Immature natural killer cell (primary cell): Measurements from ENCODE around the gene RNGTT. TPM values are rescaled to one million over a fixed set of nuclear protein-coding genes. Genes with fewer than 3 reads are reported as not detected.

Experiments used
- DNase-seq, 3 donors: peaks; one replicate each; pipeline ENCODE4 v3.0.0; 2022; ENCODE audit warnings: mixed read lengths in 1 of 3
- H3K27ac Mint-ChIP-seq, 6 donors: one replicate each; pipeline ENCODE4 v1.8.0; 2020; ENCODE audit warnings: mixed read lengths in 6 of 6, mild to moderate bottlenecking in 5 of 6, inconsistent platforms in 4 of 6, moderate library complexity in 3 of 6
- H3K27me3 Mint-ChIP-seq, 3 donors: one replicate each; pipeline ENCODE4 v1.8.0; 2020 to 2021; ENCODE audit warnings: low read depth in 3 of 3, mild to moderate bottlenecking in 3 of 3, mixed read lengths in 3 of 3, moderate library complexity in 3 of 3, inconsistent platforms in 1 of 3
- H3K36me3 Mint-ChIP-seq, 3 donors: one replicate each; pipeline ENCODE4 v1.8.0; 2020; ENCODE audit warnings: mixed read lengths in 3 of 3, inconsistent platforms in 2 of 3, mild to moderate bottlenecking in 2 of 3
- H3K4me1 Mint-ChIP-seq, 2 donors: one replicate each; pipeline ENCODE4 v1.8.0; 2020; ENCODE audit warnings: inconsistent platforms in 2 of 2, mild to moderate bottlenecking in 2 of 2, mixed read lengths in 2 of 2, moderate library complexity in 1 of 2
- H3K4me3 Mint-ChIP-seq, 5 donors: one replicate each; pipeline ENCODE4 v1.8.0; 2020; ENCODE audit warnings: mild to moderate bottlenecking in 5 of 5, mixed read lengths in 5 of 5, inconsistent platforms in 3 of 5, moderate library complexity in 3 of 5
- H3K9me3 Mint-ChIP-seq, 6 donors: one replicate each; pipeline ENCODE4 v1.8.0; 2020; ENCODE audit warnings: mild to moderate bottlenecking in 6 of 6, mixed read lengths in 6 of 6, inconsistent platforms in 4 of 6, moderate library complexity in 3 of 6
- polyA plus RNA-seq, 3 donors: library from polyadenylated mRNA; unstranded; fragments of 300-500 nt; fragmentation: Illumina TruSeq; gene quantifications; one replicate each; pipeline ENCODE4 v1.2.3, GENCODE V29; 2021

The RNGTT gene
- polyA plus RNA-seq, 3 donors from 2014 or later: 11.9 to 22.3 (median 18.9) TPM

GRCh38 chr6:88641178-88641903 is 322.1 kb downstream of the RNGTT start:
- Mint-ChIP-seq H3K27ac (peak overlapping the region in 1 of 6 donors; percentile 69), H3K4me3 (no peak overlapping the region), H3K4me1 (peaks cover 9 to 32% of the 10 kb centered on the region in 2 donors), H3K27me3 (no peaks in the 10 kb centered on the region), H3K9me3 (peaks cover 0 to 2% (median 0%) of the 10 kb centered on the region in 6 donors), H3K36me3 (no peaks in the 10 kb centered on the region)
- no peak for DNase-seq

GRCh38 chr6:88637761-88638545 is 325.5 kb downstream of the RNGTT start:
- peaks cover 0 to 4% (median 0%) of the 10 kb centered on the region in 3 donors for H3K36me3 Mint-ChIP-seq
- H3K27me3 Mint-ChIP-seq: no peaks in the 10 kb centered on the region
- H3K9me3 Mint-ChIP-seq: no peaks in the 10 kb centered on the region
- H3K4me3 Mint-ChIP-seq: no peak overlapping the region
- no peak for DNase-seq
- peaks cover 7 to 28% of the 10 kb centered on the region in 2 donors for H3K4me1 Mint-ChIP-seq
- no peak overlapping the region for H3K27ac Mint-ChIP-seq

GRCh38 chr6:88636871-88637270 is 326.5 kb downstream of the RNGTT start:
- H3K9me3 Mint-ChIP-seq: no peaks in the 10 kb centered on the region
- H3K27ac Mint-ChIP-seq: peak overlapping the region in 1 of 6 donors; percentile 50
- no peak for DNase-seq
- H3K4me3 Mint-ChIP-seq: no peak overlapping the region
- H3K4me1 Mint-ChIP-seq: peaks cover 7 to 22% of the 10 kb centered on the region in 2 donors
- peaks cover 0 to 4% (median 0%) of the 10 kb centered on the region in 3 donors for H3K36me3 Mint-ChIP-seq
- H3K27me3 Mint-ChIP-seq: no peaks in the 10 kb centered on the region

- DNase-seq: no peak
- no peak overlapping the region for H3K27ac Mint-ChIP-seq
- no peaks in the 10 kb centered on the region for H3K9me3 Mint-ChIP-seq
- H3K27me3 Mint-ChIP-seq: no peaks in the 10 kb centered on the region
- H3K4me3 Mint-ChIP-seq: no peak overlapping the region
- peaks cover 13 to 41% of the 10 kb centered on the region in 2 donors for H3K4me1 Mint-ChIP-seq
- H3K36me3 Mint-ChIP-seq: peaks cover 0 to 4% (median 0%) of the 10 kb centered on the region in 3 donors
These were observed 329.6 kb downstream of the RNGTT start for GRCh38 chr6:88633782-88634181.

- Mint-ChIP-seq H3K27ac (no peak overlapping the region), H3K4me1 (peaks cover 16 to 44% of the 10 kb centered on the region in 2 donors), H3K36me3 (peaks cover 0 to 4% (median 0%) of the 10 kb centered on the region in 3 donors), H3K4me3 (no peak overlapping the region), H3K9me3 (no peaks in the 10 kb centered on the region), H3K27me3 (no peaks in the 10 kb centered on the region)
- no peak for DNase-seq
These were observed 331.6 kb downstream of the RNGTT start for GRCh38 chr6:88631830-88632229.

GRCh38 chr6:88629838-88630494 is 333.5 kb downstream of the RNGTT start:
- peak in 1 of 3 donors; percentile 2 for DNase-seq
- no peaks in the 10 kb centered on the region for H3K9me3 Mint-ChIP-seq
- no peaks in the 10 kb centered on the region for H3K27me3 Mint-ChIP-seq
- H3K36me3 Mint-ChIP-seq: peaks cover 0 to 4% (median 0%) of the 10 kb centered on the region in 3 donors
- H3K4me3 Mint-ChIP-seq: peak overlapping the region in 1 of 5 donors; percentile 6
- H3K4me1 Mint-ChIP-seq: peaks cover 16 to 35% of the 10 kb centered on the region in 2 donors
- H3K27ac Mint-ChIP-seq: no peak overlapping the region

GRCh38 chr6:88626460-88626859 is 337.0 kb downstream of the RNGTT start:
- Mint-ChIP-seq H3K27ac (no peak overlapping the region), H3K4me1 (peaks cover 13 to 33% of the 10 kb centered on the region in 2 donors), H3K36me3 (no peaks in the 10 kb centered on the region), H3K4me3 (no peak overlapping the region), H3K9me3 (no peaks in the 10 kb centered on the region), H3K27me3 (no peaks in the 10 kb centered on the region)
- no peak for DNase-seq

- H3K27me3 Mint-ChIP-seq: no peaks in the 10 kb centered on the region
- H3K4me3 Mint-ChIP-seq: no peak overlapping the region
- H3K4me1 Mint-ChIP-seq: peaks cover under 1 to 7% of the 10 kb centered on the region in 2 donors
- H3K36me3 Mint-ChIP-seq: no peaks in the 10 kb centered on the region
- H3K27ac Mint-ChIP-seq: no peak overlapping the region
- H3K9me3 Mint-ChIP-seq: no peaks in the 10 kb centered on the region
- DNase-seq: no peak
These were observed 339.9 kb downstream of the RNGTT start for GRCh38 chr6:88623531-88623930.

- Mint-ChIP-seq H3K27ac (no peak overlapping the region), H3K4me1 (no peaks in the 10 kb centered on the region), H3K27me3 (no peaks in the 10 kb centered on the region), H3K9me3 (no peaks in the 10 kb centered on the region), H3K4me3 (no peak overlapping the region), H3K36me3 (no peaks in the 10 kb centered on the region)
- DNase-seq: no peak
These were observed 343.5 kb downstream of the RNGTT start for GRCh38 chr6:88619951-88620350.

GRCh38 chr6:88616380-88616779 is 347.0 kb downstream of the RNGTT start:
- no peak overlapping the region for H3K27ac Mint-ChIP-seq
- DNase-seq: no peak
- no peaks in the 10 kb centered on the region for H3K4me1 Mint-ChIP-seq
- H3K4me3 Mint-ChIP-seq: no peak overlapping the region
- no peaks in the 10 kb centered on the region for H3K27me3 Mint-ChIP-seq
- no peaks in the 10 kb centered on the region for H3K9me3 Mint-ChIP-seq
- H3K36me3 Mint-ChIP-seq: peaks cover 14 to 23% (median 20%) of the 10 kb centered on the region in 3 donors

- Mint-ChIP-seq H3K27ac (no peak overlapping the region), H3K9me3 (no peaks in the 10 kb centered on the region), H3K4me1 (no peaks in the 10 kb centered on the region), H3K27me3 (no peaks in the 10 kb centered on the region), H3K4me3 (no peak overlapping the region), H3K36me3 (peaks cover 25 to 29% (median 29%) of the 10 kb centered on the region in 3 donors)
- no peak for DNase-seq
These were observed 349.0 kb downstream of the RNGTT start for GRCh38 chr6:88614316-88614877.

GRCh38 chr6:88612631-88613030 is 350.8 kb downstream of the RNGTT start:
- H3K4me3 Mint-ChIP-seq: no peak overlapping the region
- H3K4me1 Mint-ChIP-seq: no peaks in the 10 kb centered on the region
- no peak for DNase-seq
- H3K27me3 Mint-ChIP-seq: no peaks in the 10 kb centered on the region
- H3K9me3 Mint-ChIP-seq: no peaks in the 10 kb centered on the region
- no peak overlapping the region for H3K27ac Mint-ChIP-seq
- peaks cover 33 to 35% (median 33%) of the 10 kb centered on the region in 3 donors for H3K36me3 Mint-ChIP-seq

- Mint-ChIP-seq H3K36me3 (peaks cover 33 to 35% (median 33%) of the 10 kb centered on the region in 3 donors), H3K4me3 (no peak overlapping the region), H3K4me1 (no peaks in the 10 kb centered on the region), H3K27me3 (no peaks in the 10 kb centered on the region), H3K9me3 (no peaks in the 10 kb centered on the region), H3K27ac (no peak overlapping the region)
- no peak for DNase-seq
These were observed 351.7 kb downstream of the RNGTT start for GRCh38 chr6:88611721-88612120.
